ENCODE measurements around the gene KANTR. TPM values are rescaled to one million over a fixed set of nuclear protein-coding genes. Genes with fewer than 3 reads are reported as not detected.

KANTR gene
- polyA plus RNA-seq, 3 donors: 0.32 to 4.3 (median 0.44) TPM

GRCh38 chrX:53089925-53090324 lies 4.0 kb upstream of the KANTR start:
- Histone ChIP-seq H3K27ac (ENCODE audit: low read depth in 1 of 2, low read length in 2 of 2) (no peak overlapping the region), H4K20me1 (ENCODE audit: insufficient read depth, low read length) (no peaks in the 10 kb centered on the region), H2AFZ (ENCODE audit: insufficient read depth, low read depth, low read length, poor library complexity, severe bottlenecking) (no peak overlapping the region), H3K4me3 (replicated peaks in 1 of 3; ENCODE audit: low read depth in 2 of 3, low read length in 3 of 3) (no peak overlapping the region), H3K4me2 (replicated peaks; ENCODE audit: extremely low read depth, low read length, poor library complexity, severe bottlenecking) (no peak overlapping the region), H3K36me3 (replicated peaks in 1 of 2; ENCODE audit: control insufficient read depth in 1 of 2, insufficient read depth in 2 of 2, low read length in 2 of 2) (no peaks in the 10 kb centered on the region), H3K79me2 (ENCODE audit: insufficient read depth, low read length) (no peaks in the 10 kb centered on the region), H3K9me3 (replicated peaks in 1 of 2; ENCODE audit: control insufficient read depth in 1 of 2, insufficient read depth in 1 of 2, low read length in 2 of 2) (no peaks in the 10 kb centered on the region), H3K27me3 (ENCODE audit: control insufficient read depth in 2 of 2, insufficient read depth in 2 of 2, low read length in 2 of 2) (no peaks in the 10 kb centered on the region), H3K4me1 (ENCODE audit: control insufficient read depth in 1 of 2, insufficient read depth in 2 of 2, low read length in 2 of 2) (peaks cover 28 to 35% of the 10 kb centered on the region in 2 donors), H3K9ac (ENCODE audit: insufficient read depth, low read length, poor library complexity, severe bottlenecking) (no peak overlapping the region)
- Mint-ChIP-seq H3K36me3 (peaks cover 0 to 12% of the 10 kb centered on the region in 2 donors), H3K4me3 (no peak overlapping the region), H3K27ac (no peak overlapping the region), H3K9me3 (peaks cover 0 to 6% (median 1%) of the 10 kb centered on the region in 7 donors), H3K4me1 (peaks cover 33% of the 10 kb centered on the region), H3K27me3 (ENCODE audit: low read depth in 3 of 3) (peaks cover 9 to 24% (median 12%) of the 10 kb centered on the region in 3 donors)
- DNase-seq: no peak
- no peak for TF ChIP-seq CTCF (IDR thresholded peaks at IDR 0.05)
- WGBS (ENCODE audit: insufficient coverage): no CpG with 5 or more reads among the region's 2 CpGs
- intact Hi-C loops (cut with micrococcal nuclease): loop anchor here in 1 of 2 donors (10.0 kb wide), 1 partner anchor 135 kb away; the partner anchor contains the start of gene KDM5C

- H3K9me3 ChIP-seq (replicated peaks in 1 of 2; ENCODE audit: control insufficient read depth in 1 of 2, insufficient read depth in 1 of 2, low read length in 2 of 2): no peaks in the 10 kb centered on the region
- H3K36me3 Mint-ChIP-seq: peaks cover 0 to under 1% of the 10 kb centered on the region in 2 donors
- H3K27me3 Mint-ChIP-seq (ENCODE audit: low read depth in 3 of 3): peaks cover 9 to 27% (median 13%) of the 10 kb centered on the region in 3 donors
- WGBS (ENCODE audit: insufficient coverage): no CpG with 5 or more reads among the region's 2 CpGs
- no peak overlapping the region for H3K4me3 Mint-ChIP-seq
- no peaks in the 10 kb centered on the region for H3K36me3 ChIP-seq (replicated peaks in 1 of 2; ENCODE audit: control insufficient read depth in 1 of 2, insufficient read depth in 2 of 2, low read length in 2 of 2)
- no peak overlapping the region for H3K27ac ChIP-seq (ENCODE audit: low read depth in 1 of 2, low read length in 2 of 2)
- no peak overlapping the region for H3K4me3 ChIP-seq (replicated peaks in 1 of 3; ENCODE audit: low read depth in 2 of 3, low read length in 3 of 3)
- DNase-seq: no peak
- H3K9ac ChIP-seq (ENCODE audit: insufficient read depth, low read length, poor library complexity, severe bottlenecking): no peak overlapping the region
- no peak overlapping the region for H3K27ac Mint-ChIP-seq
- TF ChIP-seq CTCF (IDR thresholded peaks at IDR 0.05): no peak
- H3K79me2 ChIP-seq (ENCODE audit: insufficient read depth, low read length): no peaks in the 10 kb centered on the region
- intact Hi-C loops (cut with micrococcal nuclease): loop anchor here in 1 of 2 donors (10.0 kb wide), 1 partner anchor 133 kb away; the partner anchor contains the start of gene KDM5C
- no peaks in the 10 kb centered on the region for H4K20me1 ChIP-seq (ENCODE audit: insufficient read depth, low read length)
- H2AFZ ChIP-seq (ENCODE audit: insufficient read depth, low read depth, low read length, poor library complexity, severe bottlenecking): no peak overlapping the region
- H3K4me1 Mint-ChIP-seq: peaks cover 35% of the 10 kb centered on the region
- peaks cover 28 to 35% of the 10 kb centered on the region in 2 donors for H3K4me1 ChIP-seq (ENCODE audit: control insufficient read depth in 1 of 2, insufficient read depth in 2 of 2, low read length in 2 of 2)
- no peak overlapping the region for H3K4me2 ChIP-seq (replicated peaks; ENCODE audit: extremely low read depth, low read length, poor library complexity, severe bottlenecking)
- H3K27me3 ChIP-seq (ENCODE audit: control insufficient read depth in 2 of 2, insufficient read depth in 2 of 2, low read length in 2 of 2): no peaks in the 10 kb centered on the region
- H3K9me3 Mint-ChIP-seq: peaks cover 0 to 6% (median 0%) of the 10 kb centered on the region in 7 donors
Measured at GRCh38 chrX:53091354-53091753, 2.6 kb upstream of the KANTR start.
